HEK293 (cell line): ENCODE data around the gene SERPINE2.

Experiments
- ATF2 ChIP-seq: fragments of 450-650 bp; formaldehyde crosslinking; IDR thresholded peaks from 2 replicates; pipeline ENCODE4 v1.5.1; 2016; ENCODE audit warnings: missing biosample characterization, missing genetic modification characterization, low read depth
- GLI4 ChIP-seq: fragments of 450-650 bp; formaldehyde crosslinking; IDR thresholded peaks from 2 replicates; pipeline ENCODE4 v1.5.1; 2016; ENCODE audit warnings: missing biosample characterization, missing genetic modification characterization
- HIC1 ChIP-seq: fragments of 450-650 bp; formaldehyde crosslinking; IDR thresholded peaks from 2 replicates; pipeline ENCODE4 v1.5.1; 2016; ENCODE audit warnings: missing biosample characterization, missing genetic modification characterization
- IKZF3 ChIP-seq: fragments of 450-650 bp; IDR thresholded peaks from 2 replicates; pipeline ENCODE4 v1.5.0; 2018; ENCODE audit warnings: missing biosample characterization, mild to moderate bottlenecking, missing genetic modification characterization, moderate library complexity
- INSM2 ChIP-seq: fragments of 450-650 bp; formaldehyde crosslinking; IDR thresholded peaks from 2 replicates; pipeline ENCODE4 v1.5.1; 2016; ENCODE audit warnings: missing biosample characterization, missing genetic modification characterization
- KLF9 ChIP-seq: fragments of 450-650 bp; formaldehyde crosslinking; IDR thresholded peaks from 2 replicates; pipeline ENCODE4 v1.5.1; 2016; ENCODE audit warnings: missing biosample characterization, missing genetic modification characterization, low read depth
- SP2 ChIP-seq: fragments of 450-650 bp; formaldehyde crosslinking; IDR thresholded peaks from 2 replicates; pipeline ENCODE4 v1.5.1; 2016; ENCODE audit warnings: missing biosample characterization, missing genetic modification characterization
- YY2 ChIP-seq: fragments of 450-650 bp; formaldehyde crosslinking; IDR thresholded peaks from 2 replicates; pipeline ENCODE4 v1.5.1; 2016; ENCODE audit warnings: missing biosample characterization, missing genetic modification characterization
- ZBTB10 ChIP-seq: fragments of 450-650 bp; formaldehyde crosslinking; IDR thresholded peaks from 2 replicates; pipeline ENCODE4 v1.5.1; 2016; ENCODE audit warnings: missing biosample characterization, missing genetic modification characterization
- ZBTB20 ChIP-seq: fragments of 450-650 bp; formaldehyde crosslinking; IDR thresholded peaks from 2 replicates; pipeline ENCODE4 v1.5.1; 2016; ENCODE audit warnings: missing biosample characterization, missing genetic modification characterization
- ZBTB6 ChIP-seq: fragments of 450-650 bp; formaldehyde crosslinking; IDR thresholded peaks from 2 replicates; pipeline ENCODE4 v1.5.1; 2017; ENCODE audit warnings: missing biosample characterization, missing genetic modification characterization
- ZBTB8A ChIP-seq: fragments of 450-650 bp; formaldehyde crosslinking; IDR thresholded peaks from 2 replicates; pipeline ENCODE4 v1.5.1; 2016; ENCODE audit warnings: missing biosample characterization, missing genetic modification characterization
- ZFP37 ChIP-seq: fragments of 450-650 bp; formaldehyde crosslinking; IDR thresholded peaks from 2 replicates; pipeline ENCODE4 v1.5.1; 2016; ENCODE audit warnings: missing biosample characterization, missing genetic modification characterization
- ZFP41 ChIP-seq: fragments of 450-650 bp; formaldehyde crosslinking; IDR thresholded peaks from 2 replicates; pipeline ENCODE4 v1.5.1; 2016; ENCODE audit warnings: missing biosample characterization, missing genetic modification characterization, borderline replicate concordance
- ZIC2 ChIP-seq: fragments of 450-650 bp; formaldehyde crosslinking; IDR thresholded peaks from 2 replicates; pipeline ENCODE4 v1.5.1; 2016; ENCODE audit warnings: missing biosample characterization, missing genetic modification characterization
- ZNF138 ChIP-seq: fragments of 450-650 bp; formaldehyde crosslinking; IDR thresholded peaks from 2 replicates; pipeline ENCODE4 v1.5.1; 2016; ENCODE audit warnings: missing biosample characterization, missing genetic modification characterization, borderline replicate concordance
- ZNF184 ChIP-seq: fragments of 450-650 bp; IDR thresholded peaks from 2 replicates; pipeline ENCODE4 v1.5.1; 2018; ENCODE audit warnings: missing biosample characterization, mild to moderate bottlenecking, missing genetic modification characterization
- ZNF19 ChIP-seq: fragments of 450-650 bp; formaldehyde crosslinking; IDR thresholded peaks from 2 replicates; pipeline ENCODE4; 2016; ENCODE audit warnings: missing biosample characterization, missing genetic modification characterization, low read depth
- ZNF2 ChIP-seq: fragments of 450-650 bp; formaldehyde crosslinking; IDR thresholded peaks from 2 replicates; pipeline ENCODE4 v1.5.1; 2016; ENCODE audit warnings: missing biosample characterization, missing genetic modification characterization
- ZNF366 ChIP-seq: fragments of 450-650 bp; formaldehyde crosslinking; conservative IDR thresholded peaks from 2 replicates; pipeline ENCODE4 v1.5.1; 2016; ENCODE audit warnings: missing biosample characterization, missing genetic modification characterization
- ZNF510 ChIP-seq: fragments of 450-650 bp; formaldehyde crosslinking; IDR thresholded peaks from 2 replicates; pipeline ENCODE4 v1.5.1; 2018; ENCODE audit warnings: mild to moderate bottlenecking, missing genetic modification characterization, missing biosample characterization; ENCODE audit not compliant: insufficient replicate concordance
- ZNF571 ChIP-seq: fragments of 450-650 bp; formaldehyde crosslinking; IDR thresholded peaks from 2 replicates; pipeline ENCODE4 v1.5.0; 2017; ENCODE audit warnings: missing biosample characterization, missing genetic modification characterization
- ZNF645 ChIP-seq: fragments of 450-650 bp; formaldehyde crosslinking; IDR thresholded peaks from 2 replicates; pipeline ENCODE4; 2016; ENCODE audit warnings: missing biosample characterization, missing genetic modification characterization
- ZNF707 ChIP-seq: fragments of 450-650 bp; formaldehyde crosslinking; IDR thresholded peaks from 2 replicates; pipeline ENCODE4 v1.5.1; 2016; ENCODE audit warnings: missing biosample characterization, missing genetic modification characterization
- ZNF747 ChIP-seq: fragments of 450-650 bp; formaldehyde crosslinking; IDR thresholded peaks from 2 replicates; pipeline ENCODE4 v1.5.1; 2016; ENCODE audit warnings: missing biosample characterization, missing genetic modification characterization
- ZNF76 ChIP-seq: fragments of 450-650 bp; formaldehyde crosslinking; IDR thresholded peaks from 2 replicates; pipeline ENCODE4; 2016; ENCODE audit warnings: low read depth, missing biosample characterization, missing genetic modification characterization, borderline replicate concordance
- ZNF776 ChIP-seq: fragments of 450-650 bp; formaldehyde crosslinking; IDR thresholded peaks from 2 replicates; pipeline ENCODE4 v1.5.0; 2017; ENCODE audit warnings: missing biosample characterization, missing genetic modification characterization, borderline replicate concordance

The SERPINE2 gene

GRCh38 chr2:223957092-223957851, 81.8 kb downstream of the SERPINE2 start, which contains the start of gene MRPL44 (continued):
- TF ChIP-seq HIC1 (no peak), INSM2 (peak; percentile 87), ZNF366 (tag by site-specific recombination) (peak; percentile 77), KLF9 (tag by site-specific recombination) (peak; percentile 50; the same call in 1 of the 2 replicates), ZNF776 (tag by site-specific recombination) (no peak), ATF2 (tag by site-specific recombination) (no peak), YY2 (peak; percentile 98), ZFP41 (tag by site-specific recombination) (0 out of 2 replicates have a peak, but pooled peaks have one; percentile 76), ZNF571 (no peak), ZBTB6 (tag by site-specific recombination) (peak; percentile 87), IKZF3 (no peak), ZFP37 (peak; percentile 97), ZNF138 (tag by site-specific recombination) (0 out of 2 replicates have a peak, but pooled peaks have one; percentile 37), ZNF76 (tag by site-specific recombination) (peak; percentile 88), ZBTB10 (tag by site-specific recombination) (0 out of 2 replicates have a peak, but pooled peaks have one; percentile 40), ZNF645 (no peak), ZNF2 (tag by site-specific recombination) (peak; percentile 97), SP2 (tag by site-specific recombination) (peak; percentile 78), ZBTB8A (tag by site-specific recombination) (peak; percentile 97), ZIC2 (tag by site-specific recombination) (0 out of 2 replicates have a peak, but pooled peaks have one; percentile 11), ZNF747 (tag by site-specific recombination) (no peak), ZNF707 (tag by site-specific recombination) (no peak), ZNF510 (tag by site-specific recombination) (no peak), GLI4 (tag by site-specific recombination) (peak; percentile 95), ZNF184 (tag by site-specific recombination) (peak; percentile 34; the same call in 1 of the 2 replicates), ZBTB20 (tag by site-specific recombination) (peak; percentile 72; the same call in 1 of the 2 replicates), ZNF19 (tag by site-specific recombination) (0 out of 2 replicates have a peak, but pooled peaks have one; percentile 6)
